ENCODE results near the gene ARHGEF2.

- TF ChIP-seq RAD21 (conservative IDR thresholded peaks at IDR 0.05 in 1 of 2, IDR thresholded peaks at IDR 0.05 in 1 of 2) (no peak), SMC3 (IDR thresholded peaks at IDR 0.05) (no peak), ATOH8 (CRISPR knock-in tag; IDR thresholded peaks at IDR 0.05; ENCODE audit: low read depth) (no peak), HOXB5 (CRISPR knock-in tag; IDR thresholded peaks at IDR 0.05) (no peak), MYC (IDR thresholded peaks at IDR 0.05; ENCODE audit: borderline replicate concordance, low read length) (no peak), NFE2L2 (conservative IDR thresholded peaks at IDR 0.05; ENCODE audit: low read length) (no peak), CTCF (IDR thresholded peaks at IDR 0.05) (no peak), CHD4 (IDR thresholded peaks at IDR 0.05; ENCODE audit: borderline replicate concordance) (no peak), HMGXB4 (CRISPR knock-in tag; IDR thresholded peaks at IDR 0.05; ENCODE audit: borderline replicate concordance) (no peak), HDAC2 (IDR thresholded peaks at IDR 0.05) (no peak), KDM5A (IDR thresholded peaks at IDR 0.05) (no peak), E2F6 (IDR thresholded peaks at IDR 0.05; ENCODE audit: borderline replicate concordance, low read depth) (no peak), HEYL (CRISPR knock-in tag; IDR thresholded peaks at IDR 0.05) (no peak), POLR2A (IDR thresholded peaks at IDR 0.05; ENCODE audit: low read length) (no peak)
Observed at GRCh38 chr1:155913969-155914757, 64.2 kb downstream of the ARHGEF2 start.
